AG10803 (cell line): ENCODE measurements around the gene MFN1.

Experiments used
- DNase-seq: peaks from one replicate; pipeline ENCODE4 v3.0.0; 2010; ENCODE audit warnings: low read depth
- H3K4me3 ChIP-seq: 2 replicates; pipeline ENCODE4 v1.5.1; 2011; ENCODE audit warnings: mild to moderate bottlenecking, low read length, control low read depth
- CTCF ChIP-seq: conservative IDR thresholded peaks from 2 replicates; pipeline ENCODE4 v1.5.1; 2011; ENCODE audit warnings: mild to moderate bottlenecking, low read length, control low read depth, inconsistent platforms

Gene MFN1

GRCh38 chr3:179414804-179415203 lies 67.3 kb downstream of the MFN1 start:
- DNase-seq = no peak
- TF ChIP-seq CTCF = no peak
- no peak overlapping the region for H3K4me3 ChIP-seq

GRCh38 chr3:179415377-179415776 lies 67.9 kb downstream of the MFN1 start:
- TF ChIP-seq CTCF = no peak
- no peak overlapping the region for H3K4me3 ChIP-seq
- no peak for DNase-seq

GRCh38 chr3:179416681-179417080 lies 69.2 kb downstream of the MFN1 start:
- peak; percentile 74 for DNase-seq
- no peak for TF ChIP-seq CTCF
- H3K4me3 ChIP-seq = no peak overlapping the region

GRCh38 chr3:179418610-179419009 lies 71.1 kb downstream of the MFN1 start:
- TF ChIP-seq CTCF = no peak
- no peak for DNase-seq
- H3K4me3 ChIP-seq = no peak overlapping the region

- no peak overlapping the region for H3K4me3 ChIP-seq
- DNase-seq = peak; percentile 48
- peak; percentile 65 for TF ChIP-seq CTCF
Observed at GRCh38 chr3:179421500-179421899, 74.0 kb downstream of the MFN1 start.

GRCh38 chr3:179425075-179425474 lies 77.6 kb downstream of the MFN1 start:
- no peak overlapping the region for H3K4me3 ChIP-seq
- DNase-seq = no peak

More at GRCh38 chr3:179425075-179425474, 77.6 kb downstream of the MFN1 start:
- TF ChIP-seq CTCF = no peak
